CD4-positive, alpha-beta T cell (primary cell): ENCODE measurements around the gene IL13RA1. TPM values are rescaled to one million over a fixed set of nuclear protein-coding genes. Genes with fewer than 3 reads are reported as not detected.
"Not testable (repeated sequence)": the region's sequence is repeated elsewhere in the genome, so short reads cannot be mapped to it uniquely, and the experiment has no call there.

ENCODE experiments used
- ATAC-seq: fragments of 200-7000 bp; cut with Tn5 transposase; one replicate; pipeline ENCODE4 v1.10.0; 2022; ENCODE audit warnings: mild to moderate bottlenecking; ENCODE audit not compliant: poor library complexity
- CTCF ChIA-PET: fragments of 350-600 bp; sonication (Branson Sonifier 250); formaldehyde crosslinking; loops from one replicate; lab custom pipeline; 2021; ENCODE audit warnings: antibody characterized with exemption, inconsistent platforms; lab: Charles Lee
- POLR2A ChIA-PET: fragments of 350-600 bp; sonication (Branson Sonifier 250); formaldehyde crosslinking; loops from one replicate; lab custom pipeline; 2021; ENCODE audit warnings: antibody characterized with exemption, inconsistent platforms; lab: Charles Lee
- DNase-seq, 14 experiments: peaks; one replicate each; pipeline ENCODE4 v3.0.0-alpha.2; 2013 to 2020; ENCODE audit warnings: mixed read lengths in 2 of 14
- H3K27ac ChIP-seq, 2 donors: one replicate each; pipeline versions ENCODE4 v1.5.1 to v1.7.0; 2013; ENCODE audit warnings: low read length in 2 of 2, low read depth in 1 of 2, mild to moderate bottlenecking in 1 of 2
- H3K27me3 ChIP-seq, 2 experiments: 1 replicate in 1 of 2; 2 replicates in 1 of 2; pipeline versions ENCODE4 v1.6.1 to v1.7.0; 2013; ENCODE audit warnings: low read length in 2 of 2, control low read depth in 1 of 2, mild to moderate bottlenecking in 1 of 2, moderate library complexity in 1 of 2; ENCODE audit not compliant: insufficient read depth in 2 of 2, control insufficient read depth in 1 of 2
- H3K36me3 ChIP-seq: one replicate; pipeline ENCODE4 v1.6.1; 2013; ENCODE audit warnings: low read length, control low read depth; ENCODE audit not compliant: insufficient read depth
- H3K4me1 ChIP-seq: one replicate; pipeline ENCODE4 v1.6.1; 2013; ENCODE audit warnings: low read length, control low read depth; ENCODE audit not compliant: insufficient read depth
- H3K4me3 ChIP-seq: one replicate; pipeline ENCODE4 v1.5.1; 2013; ENCODE audit warnings: mild to moderate bottlenecking, low read length, moderate library complexity
- H3K9me3 ChIP-seq, 2 experiments: 1 replicate in 1 of 2; 2 replicates in 1 of 2; pipeline versions ENCODE4 v1.6.1 to v1.7.0; 2013; ENCODE audit warnings: low read length in 2 of 2, mild to moderate bottlenecking in 2 of 2, control low read depth in 1 of 2, moderate library complexity in 1 of 2; ENCODE audit not compliant: control insufficient read depth in 1 of 2, insufficient read depth in 1 of 2
- H3K27ac Mint-ChIP-seq: one replicate; pipeline ENCODE4 v1.8.0; 2020; ENCODE audit warnings: mixed read lengths
- H3K27me3 Mint-ChIP-seq: one replicate; pipeline ENCODE4 v1.8.0; 2021; ENCODE audit warnings: mixed read lengths
- H3K36me3 Mint-ChIP-seq: one replicate; pipeline ENCODE4 v1.8.0; 2021; ENCODE audit warnings: low read depth, mixed read lengths
- H3K4me1 Mint-ChIP-seq: one replicate; pipeline ENCODE4 v1.8.0; 2021; ENCODE audit warnings: low read depth, mixed read lengths
- H3K4me3 Mint-ChIP-seq: one replicate; pipeline ENCODE4 v1.8.0; 2020; ENCODE audit warnings: mild to moderate bottlenecking, mixed read lengths
- H3K9me3 Mint-ChIP-seq: one replicate; pipeline ENCODE4 v1.8.0; 2020; ENCODE audit warnings: mixed read lengths
- CTCF ChIP-seq: fragments of 200-600 bp; IDR thresholded peaks from one replicate; pipeline ENCODE4 v1.8.0; 2022; ENCODE audit warnings: antibody characterized with exemption, mild to moderate bottlenecking
- intact Hi-C, 2 experiments: fragments of 100-400 bp; cut with DNase I in 1 of 2; cut with micrococcal nuclease in 1 of 2; formaldehyde crosslinking; loops; one replicate each; pipeline versions ENCODE4 v1.15.1 to v1.9.0; 2023 to 2025; cut with DNase I, micrococcal nuclease
- total RNA-seq, 174 experiments: library from RNA in 2 of 174; stranded (reverse) in 2 of 174; gene quantifications; one replicate each; pipeline ENCODE4 v1.2.3 and lab custom pipeline; 2021 to 2026

Gene IL13RA1
- total RNA-seq, 2 experiments from 2014 or later: 0.69 to 0.78 TPM

DNA sequence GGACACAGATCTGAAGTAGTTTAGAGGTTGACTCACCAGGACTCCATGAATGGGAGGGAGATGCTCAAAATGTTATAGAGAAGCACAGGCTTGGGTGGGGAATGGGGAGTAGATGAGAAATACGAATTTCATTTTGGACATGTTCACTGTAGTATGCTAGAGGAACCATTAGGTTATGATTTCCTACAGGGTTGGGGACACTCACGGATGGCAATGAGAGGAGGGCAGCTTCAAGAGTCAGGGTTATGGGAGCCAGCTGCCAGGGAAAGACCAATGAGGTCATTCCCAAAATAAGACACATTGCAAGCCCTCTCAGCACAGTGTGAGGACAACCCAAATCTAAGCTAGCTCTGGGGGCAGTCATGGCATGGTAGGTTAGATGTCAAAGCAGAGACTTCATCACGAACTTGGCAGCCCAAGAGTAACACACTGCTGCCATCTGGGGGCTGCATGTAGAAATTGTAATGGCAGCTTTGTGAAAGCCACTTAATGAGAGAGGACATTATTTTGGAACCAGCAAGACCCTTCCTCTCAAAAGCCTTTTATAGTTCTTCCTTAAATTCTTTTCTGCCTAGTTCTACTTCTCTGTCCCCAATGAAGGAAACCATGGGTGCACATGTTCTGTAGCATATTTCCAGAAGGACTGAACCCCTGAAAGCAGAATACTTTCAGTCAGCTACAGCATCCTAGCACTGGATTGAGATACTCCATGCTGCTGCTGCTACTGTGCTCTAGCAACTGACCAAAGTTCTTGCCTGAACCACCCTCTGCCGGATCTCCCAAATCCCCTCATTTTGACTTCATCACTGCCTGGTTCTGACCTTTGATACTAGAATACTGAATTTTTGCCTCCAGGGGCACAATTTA lies 80.0 kb downstream of the IL13RA1 start:
- no peaks in the 10 kb centered on the region for H3K9me3 ChIP-seq
- Mint-ChIP-seq H3K4me3 (no peak overlapping the region), H3K27ac (no peak overlapping the region), H3K27me3 (peaks cover 19% of the 10 kb centered on the region), H3K9me3 (no peaks in the 10 kb centered on the region), H3K4me1 (no peaks in the 10 kb centered on the region), H3K36me3 (no peaks in the 10 kb centered on the region)
- H3K4me3 ChIP-seq: no peak overlapping the region
- DNase-seq (peak in 10 of 14 experiments; percentile 4 to 62 (median 16)), ATAC-seq (no peak)
- intact Hi-C loops: loop anchor here in 1 of 2 experiments (5.0 kb wide), 1 partner anchor 205 kb away; no protein-coding TSS in a partner anchor
- no peaks in the 10 kb centered on the region for H3K4me1 ChIP-seq
- no peaks in the 10 kb centered on the region for H3K36me3 ChIP-seq
- ChIA-PET POLR2A (no interaction called here), CTCF (interaction anchor here (0.6 to 1.1 kb wide), 3 partner anchors 17 to 348 kb away, joined by 3 read pairs; partner anchors contain the start of gene ZCCHC12)
- peak; percentile 49 for TF ChIP-seq CTCF
- no peak overlapping the region for H3K27ac ChIP-seq
- peaks cover 0 to 3% of the 10 kb centered on the region in 2 experiments for H3K27me3 ChIP-seq

GRCh38 chrX:118817257-118817656 lies 89.9 kb downstream of the IL13RA1 start:
- POLR2A ChIA-PET, CTCF ChIA-PET: not testable (repeated sequence)

DNA sequence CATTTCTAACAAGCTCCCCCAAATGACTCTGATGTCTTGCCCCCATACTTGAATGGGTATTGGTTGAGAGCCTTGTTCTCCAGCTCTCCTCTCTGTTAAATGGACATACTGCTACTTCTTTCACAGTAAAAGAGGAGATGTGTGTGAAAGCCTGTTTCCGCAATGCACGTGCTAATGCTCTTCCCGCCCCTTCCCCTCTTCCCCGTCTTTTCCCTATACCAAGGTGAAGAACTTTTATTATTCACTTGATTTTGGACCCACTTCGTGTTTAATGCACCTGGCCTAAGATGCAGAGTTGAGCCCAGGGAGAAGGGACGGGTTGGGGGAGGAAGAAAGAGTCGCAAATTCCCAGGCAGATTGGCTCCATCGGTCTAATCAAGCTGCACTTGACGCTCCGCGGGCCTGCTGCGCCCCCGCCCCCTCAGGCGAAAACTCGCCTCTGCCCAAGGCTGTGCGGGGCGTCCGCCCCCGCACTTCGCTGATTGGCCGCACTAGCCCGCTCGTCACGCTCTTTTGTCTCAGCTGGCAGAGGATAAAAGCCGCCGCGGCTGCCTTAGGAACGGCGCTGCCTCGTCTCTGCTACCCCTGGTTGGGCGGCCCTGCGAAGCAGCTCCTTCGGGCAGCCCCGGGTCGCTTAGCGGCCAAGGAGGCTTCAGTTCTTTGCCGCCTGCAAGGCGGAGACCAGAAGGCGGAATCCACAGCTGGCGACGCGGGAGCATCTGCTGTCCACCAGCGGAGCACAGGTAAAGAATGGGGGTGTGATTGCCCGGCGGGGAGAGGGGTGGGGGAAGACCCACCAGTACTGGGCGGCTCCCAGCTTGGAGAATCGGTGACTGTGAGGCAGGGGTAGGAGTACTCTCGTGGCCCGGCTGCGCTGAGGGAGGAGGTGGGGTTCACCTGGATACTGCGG lies 96.1 kb downstream of the IL13RA1 start, which contains the start of gene ZCCHC12:
Gene ZCCHC12 (plus strand): TSS at position 562 of the 910 bp plus-strand sequence. CDS start 1,421 bp downstream, outside the sequence.
- POLR2A ChIA-PET: no interaction called here

More at GRCh38 chrX:118817257-118817656, 89.9 kb downstream of the IL13RA1 start:
- H3K4me3 ChIP-seq, intact Hi-C loops, H3K27me3 ChIP-seq, H3K27ac ChIP-seq, H3K4me1 ChIP-seq, DNase-seq, ATAC-seq, H3K4me1 Mint-ChIP-seq, H3K4me3 Mint-ChIP-seq, H3K27ac Mint-ChIP-seq, H3K9me3 Mint-ChIP-seq, H3K36me3 Mint-ChIP-seq, H3K36me3 ChIP-seq, H3K9me3 ChIP-seq, H3K27me3 Mint-ChIP-seq: not testable (repeated sequence)

More for the DNA sequence above, 96.1 kb downstream of the IL13RA1 start, which contains the start of gene ZCCHC12:
- H3K9me3 Mint-ChIP-seq: no peaks in the 10 kb centered on the region
- no peak for TF ChIP-seq CTCF
- DNase-seq (peak; percentile 6 to 75 (median 35)), ATAC-seq (peak; percentile 87)
- peak within 1 kb of the TSS; percentile 82 for H3K4me3 Mint-ChIP-seq
- peaks cover 26% of the 10 kb centered on the region for H3K4me1 Mint-ChIP-seq
- CTCF ChIA-PET: interaction anchor here (0.9 kb wide), 1 partner anchor 16 kb away, joined by 3 read pairs; no protein-coding TSS in a partner anchor
- Histone ChIP-seq H3K27ac (no peak within 1 kb of the TSS), H3K27me3 (peaks cover 27 to 40% of the 10 kb centered on the region in 2 experiments), H3K4me1 (peaks cover 30% of the 10 kb centered on the region), H3K9me3 (no peaks in the 10 kb centered on the region), H3K36me3 (no peaks in the 10 kb centered on the region), H3K4me3 (peak within 1 kb of the TSS; percentile 40)
- peaks cover 50% of the 10 kb centered on the region for H3K27me3 Mint-ChIP-seq
- H3K36me3 Mint-ChIP-seq: no peaks in the 10 kb centered on the region
- intact Hi-C loops: no loop called here
- no peak within 1 kb of the TSS for H3K27ac Mint-ChIP-seq
